Naive thymus-derived CD8-positive, alpha-beta T cell (primary cell): ENCODE measurements around the gene CLEC14A. TPM values are rescaled to one million over a fixed set of nuclear protein-coding genes. Genes with fewer than 3 reads are reported as not detected.
A peak's percentile ranks its signal among the peaks of the same experiment; 100 is the strongest.

Source experiments
- ATAC-seq, 2 donors: fragments of 150-1000 bp; cut with Tn5 transposase in 1 of 2; sonication (Bioruptor Pico), chemical (Tn5 transposase) in 1 of 2; 1 replicate in 1 of 2; 2 replicates in 1 of 2; pipeline ENCODE4 v1.10.0; 2021; ENCODE audit warnings: mild to moderate bottlenecking in 2 of 2, moderate library complexity in 2 of 2
- POLR2A ChIA-PET: fragments of 350-600 bp; sonication (Branson Sonifier 250); formaldehyde crosslinking; loops from one replicate; lab custom pipeline; 2021; ENCODE audit warnings: antibody characterized with exemption; lab: Charles Lee
- DNase-seq, 10 donors: peaks; one replicate each; pipeline versions ENCODE4 v3.0.0 to v3.0.0-alpha.2; 2020 to 2022
- H3K27ac Mint-ChIP-seq, 10 donors: one replicate each; pipeline ENCODE4 v1.8.0; 2020 to 2022; ENCODE audit warnings: mild to moderate bottlenecking in 10 of 10, mixed read lengths in 10 of 10, moderate library complexity in 4 of 10, inconsistent platforms in 1 of 10
- H3K27me3 Mint-ChIP-seq, 5 donors: one replicate each; pipeline ENCODE4 v1.8.0; 2021 to 2022; ENCODE audit warnings: mixed read lengths in 5 of 5
- H3K36me3 Mint-ChIP-seq, 3 donors: one replicate each; pipeline ENCODE4 v1.8.0; 2020 to 2022; ENCODE audit warnings: mixed read lengths in 3 of 3, mild to moderate bottlenecking in 2 of 3, inconsistent platforms in 1 of 3
- H3K4me1 Mint-ChIP-seq, 4 donors: one replicate each; pipeline ENCODE4 v1.8.0; 2021 to 2022; ENCODE audit warnings: mixed read lengths in 4 of 4
- H3K4me3 Mint-ChIP-seq, 10 donors: one replicate each; pipeline ENCODE4 v1.8.0; 2020 to 2022; ENCODE audit warnings: mild to moderate bottlenecking in 10 of 10, mixed read lengths in 10 of 10, moderate library complexity in 6 of 10, inconsistent platforms in 1 of 10
- H3K9me3 Mint-ChIP-seq, 9 donors: one replicate each; pipeline ENCODE4 v1.8.0; 2020 to 2022; ENCODE audit warnings: mixed read lengths in 9 of 9, mild to moderate bottlenecking in 3 of 9, inconsistent platforms in 1 of 9, moderate library complexity in 1 of 9
- polyA plus RNA-seq, 3 donors: library from polyadenylated mRNA; unstranded; fragments of 300-500 nt; fragmentation: Illumina TruSeq; gene quantifications; one replicate each; pipeline ENCODE4 v1.2.3, GENCODE V29; 2021
- total RNA-seq, 8 experiments: library from RNA in 2 of 8; stranded (reverse) in 2 of 8; gene quantifications; one replicate each; pipeline ENCODE4 v1.2.3 and lab custom pipeline; 2021 to 2026

Gene CLEC14A
- total RNA-seq (not detected), polyA plus RNA-seq (under 1 TPM in 1 of 3 donors, not detected in 2; 0.08 TPM), total RNA-seq (lab: John Stamatoyannopoulos, UW) (0 to 0.09 (median 0) reads per million in 6 experiments)

DNA sequence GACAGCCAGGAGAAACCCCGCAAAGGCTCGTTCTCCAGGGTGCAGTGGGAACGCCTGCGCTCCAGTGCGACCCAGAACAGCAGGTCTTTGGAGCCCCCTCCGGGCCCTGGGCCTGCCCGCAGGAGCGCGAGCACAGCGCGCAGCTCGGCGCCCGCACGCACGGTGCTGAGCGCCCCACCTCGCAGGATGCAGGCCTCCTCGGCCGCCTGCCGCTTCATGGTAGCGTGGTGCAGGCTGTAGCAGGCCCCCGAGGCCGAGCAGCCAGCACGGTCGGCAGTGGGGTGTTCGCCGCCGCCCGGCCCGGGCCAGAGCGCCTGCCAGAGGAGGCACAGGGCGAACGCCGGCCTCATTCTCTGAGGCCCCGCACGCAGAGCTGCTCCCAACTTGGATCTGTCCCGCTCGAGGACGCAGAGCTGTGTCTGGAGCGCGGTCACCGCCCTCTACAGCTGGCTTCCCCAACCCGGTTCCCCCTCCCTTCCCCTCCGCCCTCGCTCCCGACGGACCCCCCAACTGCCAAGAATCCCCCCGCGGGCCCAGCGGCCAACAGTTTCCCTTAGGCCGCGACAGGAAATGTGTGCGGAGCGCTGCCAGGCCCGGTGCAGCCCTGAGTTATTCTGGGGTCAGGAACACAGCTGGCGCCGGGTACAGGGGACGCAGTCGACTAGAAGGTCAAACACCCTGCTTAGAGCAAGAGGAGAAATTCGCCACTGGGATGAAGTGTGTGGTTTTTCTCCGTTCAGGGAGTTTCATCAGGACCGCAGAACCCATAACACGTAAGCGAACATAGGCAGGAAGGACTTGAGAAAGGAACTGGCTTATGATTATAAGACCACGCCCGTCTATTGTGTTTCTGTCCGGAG is at the start of gene CLEC14A:
CLEC14A (minus strand) TSS at position 421 of the 860 bp plus-strand sequence; CDS start at position 350, 71 bp downstream.
- POLR2A ChIA-PET = no interaction called here
- H3K4me1 Mint-ChIP-seq = peaks cover 4 to 15% (median 11%) of the 10 kb centered on the region in 4 donors
- no peaks in the 10 kb centered on the region for H3K36me3 Mint-ChIP-seq
- H3K9me3 Mint-ChIP-seq = peaks cover 0 to 6% (median 0%) of the 10 kb centered on the region in 9 donors
- peak in 4 of 10 donors; percentile 9 to 34 (median 23) for DNase-seq
- H3K27me3 Mint-ChIP-seq = peaks cover 17 to 63% (median 40%) of the 10 kb centered on the region in 5 donors
- peak; percentile 80 to 82 for ATAC-seq
- peak within 1 kb of the TSS; percentile 72 to 90 (median 82) for H3K4me3 Mint-ChIP-seq
- H3K27ac Mint-ChIP-seq = peak within 1 kb of the TSS in 2 of 10 donors; percentile 9 to 81

GRCh38 chr14:38302966-38303365 is 47.1 kb upstream of the CLEC14A start:
- POLR2A ChIA-PET = no interaction called here
- Mint-ChIP-seq H3K36me3 (peaks cover 0 to 10% (median 0%) of the 10 kb centered on the region in 3 donors), H3K4me3 (no peak overlapping the region), H3K9me3 (peaks cover 0 to 17% (median 10%) of the 10 kb centered on the region in 9 donors), H3K27ac (no peak overlapping the region), H3K27me3 (peaks cover 3 to 37% (median 12%) of the 10 kb centered on the region in 5 donors), H3K4me1 (no peaks in the 10 kb centered on the region)
- no peak for ATAC-seq
- DNase-seq = no peak

DNA sequence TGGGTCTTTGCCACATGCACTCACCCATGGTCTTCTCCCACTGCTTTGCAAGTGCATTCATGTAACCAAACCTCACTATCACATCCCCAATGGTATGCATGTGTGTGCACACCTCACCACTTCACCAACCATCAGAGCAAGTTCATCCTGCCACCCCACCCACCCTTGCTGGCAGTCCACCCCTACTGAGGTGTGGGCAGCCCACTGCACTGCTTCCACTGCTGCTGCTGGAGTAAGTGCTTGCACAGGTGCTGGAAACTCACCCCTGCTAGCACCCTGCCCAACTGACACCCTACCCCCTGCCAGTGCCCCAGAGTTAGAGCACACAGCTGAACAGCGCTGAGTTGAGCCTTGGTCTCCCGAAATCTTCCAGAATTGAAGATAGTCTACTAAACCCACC is 46.1 kb upstream of the CLEC14A start:
- POLR2A ChIA-PET = no interaction called here
- Mint-ChIP-seq H3K4me1 (no peaks in the 10 kb centered on the region), H3K27ac (no peak overlapping the region), H3K9me3 (peaks cover 0 to 17% (median 10%) of the 10 kb centered on the region in 9 donors), H3K27me3 (peaks cover 3 to 40% (median 12%) of the 10 kb centered on the region in 5 donors), H3K4me3 (no peak overlapping the region), H3K36me3 (peaks cover 0 to 10% (median 0%) of the 10 kb centered on the region in 3 donors)
- no peak for ATAC-seq
- DNase-seq = no peak

DNA sequence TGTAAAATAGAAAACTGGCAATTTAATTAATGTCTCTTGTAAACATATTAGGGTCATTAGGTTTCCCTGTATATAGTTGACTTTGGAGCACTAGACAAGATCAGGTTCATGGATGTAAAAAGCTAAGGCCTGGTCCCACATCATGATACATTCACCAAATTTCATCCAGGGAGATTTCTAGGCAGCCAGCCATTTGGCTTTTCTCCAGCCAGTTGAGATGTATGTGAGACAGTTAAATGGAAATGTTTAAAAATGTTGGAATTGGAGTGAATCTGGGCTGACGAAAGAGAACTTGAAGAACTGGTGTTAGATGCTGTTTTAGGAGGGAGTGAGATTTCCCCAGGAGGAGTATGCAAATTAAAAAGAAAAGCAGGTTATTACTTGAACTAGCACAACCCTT is 41.8 kb upstream of the CLEC14A start:
- peaks cover 10 to 34% (median 16%) of the 10 kb centered on the region in 5 donors for H3K27me3 Mint-ChIP-seq

DNA sequence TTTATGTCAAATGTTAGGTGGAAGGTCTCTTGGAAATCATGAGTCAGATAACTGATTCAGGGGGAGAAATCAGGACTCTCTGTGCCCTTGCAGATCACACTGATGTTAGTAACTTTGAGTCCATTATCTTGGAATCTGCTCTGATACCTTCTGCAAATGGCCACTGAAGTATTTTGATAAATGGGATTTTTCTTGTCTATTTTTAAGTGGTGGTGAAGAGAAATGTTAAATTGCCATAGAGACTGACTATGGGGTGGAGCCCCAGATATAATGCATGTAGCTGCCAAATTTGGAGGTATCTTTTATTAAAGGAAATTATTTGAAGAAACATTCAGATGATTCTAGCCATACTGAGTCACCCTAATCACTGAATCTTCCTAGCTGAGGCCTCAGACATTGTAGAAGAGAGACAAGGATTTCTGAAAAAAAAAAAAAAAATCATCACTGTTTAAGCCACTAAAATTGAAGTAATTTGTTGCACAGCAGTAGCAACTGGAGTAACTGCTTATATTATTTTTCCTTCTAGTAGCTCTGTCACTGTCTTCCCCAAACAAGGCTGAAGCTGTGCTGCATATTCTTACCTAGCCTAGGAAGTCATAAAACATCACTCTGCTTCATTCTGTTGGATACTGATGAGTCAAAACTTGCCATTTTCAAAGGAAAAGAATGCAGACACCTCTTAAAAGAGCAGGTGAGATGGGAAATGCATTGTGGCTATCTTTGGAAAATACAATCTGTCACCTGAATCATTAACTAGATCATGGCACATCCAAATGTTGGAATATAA is 36.0 kb upstream of the CLEC14A start:
- Mint-ChIP-seq H3K27me3 (peaks cover 6 to 21% (median 10%) of the 10 kb centered on the region in 5 donors), H3K9me3 (peaks cover 0 to 2% (median 0%) of the 10 kb centered on the region in 9 donors), H3K36me3 (no peaks in the 10 kb centered on the region), H3K4me1 (no peaks in the 10 kb centered on the region), H3K27ac (no peak overlapping the region), H3K4me3 (no peak overlapping the region)
- POLR2A ChIA-PET = no interaction called here
- ATAC-seq = no peak
- DNase-seq = no peak

More for the DNA sequence above, 41.8 kb upstream of the CLEC14A start:
- POLR2A ChIA-PET = no interaction called here
- ATAC-seq (no peak), DNase-seq (no peak)
- Mint-ChIP-seq H3K27ac (no peak overlapping the region), H3K9me3 (peaks cover 0 to 7% (median under 1%) of the 10 kb centered on the region in 9 donors), H3K36me3 (peaks cover 0 to 5% (median 0%) of the 10 kb centered on the region in 3 donors), H3K4me3 (no peak overlapping the region), H3K4me1 (no peaks in the 10 kb centered on the region)

DNA sequence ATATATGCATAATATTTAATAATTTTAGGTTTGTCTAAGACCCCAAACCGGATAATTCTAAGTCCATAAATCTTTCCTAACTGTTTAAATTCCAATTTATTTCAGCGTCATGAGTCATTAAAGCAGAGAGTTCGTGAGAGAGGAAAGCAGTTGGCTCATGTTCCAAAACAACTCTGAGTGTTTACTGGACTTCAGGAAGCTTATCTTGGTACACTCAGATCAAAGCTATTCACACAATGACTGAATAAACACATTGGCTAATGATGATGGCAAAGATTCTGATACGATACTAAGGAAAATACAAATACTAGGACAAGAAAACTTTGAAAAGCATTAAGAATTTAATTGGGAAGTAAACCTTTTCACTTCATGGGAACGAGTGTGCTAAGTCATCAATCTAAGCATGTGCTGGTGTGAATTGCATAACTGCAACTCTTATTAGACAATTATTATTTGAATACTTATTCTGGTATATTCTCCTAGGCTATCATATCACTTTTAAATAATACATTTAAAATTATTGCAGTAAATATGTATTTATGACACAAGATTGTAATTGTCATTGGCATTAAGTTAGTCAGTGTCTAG is 34.8 kb upstream of the CLEC14A start:
- H3K27me3 Mint-ChIP-seq = peaks cover 0 to 17% (median 4%) of the 10 kb centered on the region in 5 donors
- H3K4me1 Mint-ChIP-seq = no peaks in the 10 kb centered on the region
- DNase-seq = no peak
- H3K9me3 Mint-ChIP-seq = peaks cover 0 to 2% (median 0%) of the 10 kb centered on the region in 9 donors
- no peak overlapping the region for H3K4me3 Mint-ChIP-seq
- no peak for ATAC-seq
- H3K27ac Mint-ChIP-seq = no peak overlapping the region
- no peaks in the 10 kb centered on the region for H3K36me3 Mint-ChIP-seq
- POLR2A ChIA-PET = no interaction called here

DNA sequence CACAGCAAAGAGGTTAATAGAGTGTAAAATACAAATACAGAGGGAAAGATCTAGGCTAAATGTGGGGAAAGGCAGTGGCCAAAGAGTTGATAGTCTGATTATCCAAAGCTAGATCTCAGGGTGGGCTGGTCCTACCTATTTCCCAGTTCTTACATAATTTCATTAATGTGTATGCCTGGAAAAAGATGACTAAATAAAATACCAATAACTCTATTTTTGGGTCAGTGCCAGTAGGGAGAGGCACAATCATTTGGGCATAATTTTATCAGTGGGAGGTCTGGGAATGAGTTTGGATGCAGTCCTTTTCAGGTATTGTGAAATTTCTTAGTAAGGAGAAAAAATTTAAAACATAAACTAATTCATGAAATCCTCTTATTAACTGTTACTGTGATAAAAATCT is 30.6 kb upstream of the CLEC14A start:
- Mint-ChIP-seq H3K27me3 (peaks cover 0 to 28% (median 17%) of the 10 kb centered on the region in 5 donors), H3K27ac (no peak overlapping the region), H3K4me3 (no peak overlapping the region), H3K4me1 (no peaks in the 10 kb centered on the region), H3K9me3 (peaks cover 0 to 5% (median 0%) of the 10 kb centered on the region in 9 donors), H3K36me3 (no peaks in the 10 kb centered on the region)
- DNase-seq (no peak), ATAC-seq (no peak)
- POLR2A ChIA-PET = no interaction called here

DNA sequence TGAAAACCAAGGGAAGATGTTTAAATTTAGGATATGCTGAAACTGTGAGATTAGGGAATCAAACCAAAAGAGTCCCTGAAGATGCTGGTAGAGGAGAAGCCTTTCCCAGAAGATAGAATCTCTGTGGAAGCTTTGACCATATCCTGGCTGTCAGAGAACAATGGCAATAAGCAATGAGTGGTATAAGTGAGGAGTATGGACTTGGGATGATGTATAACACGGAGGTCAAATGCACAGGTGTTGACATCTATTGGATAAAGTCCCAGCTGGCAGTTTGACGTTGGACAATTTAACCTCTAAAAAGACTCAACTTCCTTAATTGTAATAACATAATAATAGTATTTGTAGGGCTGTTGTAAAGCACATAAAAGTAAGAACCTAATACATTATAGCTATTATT is 30.1 kb upstream of the CLEC14A start:
- Mint-ChIP-seq H3K27ac (no peak overlapping the region), H3K27me3 (peaks cover 0 to 33% (median 19%) of the 10 kb centered on the region in 5 donors), H3K4me1 (no peaks in the 10 kb centered on the region), H3K9me3 (peaks cover 0 to 5% (median 0%) of the 10 kb centered on the region in 9 donors), H3K36me3 (no peaks in the 10 kb centered on the region), H3K4me3 (no peak overlapping the region)
- ATAC-seq (no peak), DNase-seq (no peak)
- POLR2A ChIA-PET = no interaction called here

- DNase-seq = no peak
- Mint-ChIP-seq H3K36me3 (no peaks in the 10 kb centered on the region), H3K27ac (no peak overlapping the region), H3K9me3 (peaks cover 0 to 5% (median 0%) of the 10 kb centered on the region in 9 donors), H3K4me1 (no peaks in the 10 kb centered on the region), H3K4me3 (no peak overlapping the region), H3K27me3 (peaks cover 0 to 51% (median 23%) of the 10 kb centered on the region in 5 donors)
- ATAC-seq = no peak
- POLR2A ChIA-PET = no interaction called here
Measured at GRCh38 chr14:38282936-38283335, 27.0 kb upstream of the CLEC14A start.

DNA sequence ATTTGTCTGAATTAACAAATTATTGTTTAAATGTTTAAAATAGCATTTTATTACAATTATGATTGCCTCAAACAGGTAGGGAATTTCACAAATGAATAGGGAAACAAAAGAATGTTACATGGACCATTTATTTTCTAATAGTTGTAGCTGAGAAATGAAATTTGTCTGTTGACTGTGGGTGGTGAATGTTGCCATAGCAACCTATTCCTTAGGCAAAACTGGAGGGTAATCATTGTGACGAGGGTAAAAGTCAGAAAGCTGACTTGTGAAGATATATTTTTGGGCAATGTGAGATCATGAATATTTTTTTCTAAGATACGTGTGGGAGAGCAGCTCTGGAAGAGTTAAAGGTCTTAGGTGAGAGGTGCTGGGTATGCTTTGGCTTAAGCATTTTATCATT is 24.2 kb upstream of the CLEC14A start:
- H3K27me3 Mint-ChIP-seq = peaks cover 5 to 41% (median 20%) of the 10 kb centered on the region in 5 donors
- no peak overlapping the region for H3K27ac Mint-ChIP-seq
- H3K4me3 Mint-ChIP-seq = no peak overlapping the region
- POLR2A ChIA-PET = no interaction called here
- DNase-seq (no peak), ATAC-seq (no peak)
- peaks cover 0 to 5% (median 0%) of the 10 kb centered on the region in 9 donors for H3K9me3 Mint-ChIP-seq
- H3K4me1 Mint-ChIP-seq = no peaks in the 10 kb centered on the region
- no peaks in the 10 kb centered on the region for H3K36me3 Mint-ChIP-seq

- Mint-ChIP-seq H3K4me1 (no peaks in the 10 kb centered on the region), H3K36me3 (no peaks in the 10 kb centered on the region), H3K27ac (no peak overlapping the region), H3K27me3 (peaks cover 5 to 36% (median 17%) of the 10 kb centered on the region in 5 donors), H3K4me3 (no peak overlapping the region), H3K9me3 (peaks cover 0 to 5% (median 0%) of the 10 kb centered on the region in 9 donors)
- DNase-seq (no peak), ATAC-seq (no peak)
- POLR2A ChIA-PET = no interaction called here
Measured at GRCh38 chr14:38279572-38279971, 23.7 kb upstream of the CLEC14A start.

DNA sequence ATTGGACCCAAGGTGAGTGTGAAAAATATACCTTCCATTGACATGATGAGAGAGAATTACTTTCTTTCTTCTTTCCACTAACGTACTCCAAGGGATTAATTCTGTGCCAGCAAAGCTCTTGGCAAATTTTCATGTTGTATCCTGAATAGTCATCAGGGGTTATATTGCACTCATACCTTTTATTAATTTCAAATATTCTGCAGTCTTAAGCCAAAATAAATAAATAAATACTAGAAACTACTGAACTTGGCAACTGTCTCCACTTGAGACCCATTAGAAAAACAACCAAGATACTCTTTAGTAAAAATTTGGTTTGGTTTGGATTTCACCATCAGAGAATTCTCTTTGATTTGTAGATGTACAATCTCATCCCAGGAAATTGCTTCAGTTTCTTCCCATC is 22.1 kb upstream of the CLEC14A start:
- POLR2A ChIA-PET = no interaction called here
- DNase-seq (no peak), ATAC-seq (no peak)
- Mint-ChIP-seq H3K4me3 (no peak overlapping the region), H3K27me3 (peaks cover 4 to 24% (median 9%) of the 10 kb centered on the region in 5 donors), H3K9me3 (no peaks in the 10 kb centered on the region), H3K36me3 (no peaks in the 10 kb centered on the region), H3K27ac (no peak overlapping the region), H3K4me1 (no peaks in the 10 kb centered on the region)
